GM23248 (cell line): Measurements from ENCODE around the gene MYBPH.

Experiments used
- EZH2 ChIP-seq: fragments of 200-600 bp; sonication (generic); IDR thresholded peaks from 2 replicates; pipeline ENCODE4 v1.6.1; 2018; ENCODE audit warnings: antibody characterized with exemption, mild to moderate bottlenecking; ENCODE audit not compliant: insufficient read depth, poor library complexity, severe bottlenecking
- EZH2phosphoT487 ChIP-seq: fragments of 200-600 bp; sonication (generic); IDR thresholded peaks from 2 replicates; pipeline ENCODE4 v1.6.1; 2018; ENCODE audit warnings: antibody characterized with exemption, moderate library complexity, mild to moderate bottlenecking, low read depth; ENCODE audit not compliant: insufficient read depth

- TF ChIP-seq EZH2 (no peak), EZH2phosphoT487 (no peak)
Measured at GRCh38 chr1:203210350-203210749, 34.7 kb upstream of the MYBPH start.
